Esophagus muscularis mucosa (tissue), 4 donors: ENCODE measurements around the gene SNX13. TPM values are rescaled to one million over a fixed set of nuclear protein-coding genes. Genes with fewer than 3 reads are reported as not detected.

Experiments
- DNase-seq: peaks from one replicate; pipeline ENCODE4 v3.0.0-alpha.2; 2017; ENCODE audit errors: extremely low spot score
- H3K27ac ChIP-seq, 4 donors: fragments of 200-600 bp; sonication (generic); replicated peaks in 1 of 4; 1 replicate in 3 of 4; 2 replicates in 1 of 4; pipeline ENCODE4 v1.5.1; 2016 to 2019; ENCODE audit warnings: mild to moderate bottlenecking in 1 of 4
- H3K27me3 ChIP-seq, 4 donors: fragments of 200-600 bp; sonication (generic); one replicate each; pipeline versions ENCODE4 v1.5.1 to v1.6.0; 2016 to 2019
- H3K36me3 ChIP-seq, 4 donors: fragments of 200-600 bp; sonication (generic); one replicate each; pipeline ENCODE4 v1.5.1; 2016 to 2019
- H3K4me1 ChIP-seq, 4 donors: fragments of 200-600 bp; sonication (generic); one replicate each; pipeline ENCODE4 v1.5.1; 2016 to 2019
- H3K4me3 ChIP-seq, 4 donors: fragments of 200-600 bp; sonication (generic); 1 replicate in 2 of 4; 2 replicates in 2 of 4; pipeline ENCODE4 v1.5.1; 2016 to 2019; ENCODE audit warnings: mild to moderate bottlenecking in 4 of 4, moderate library complexity in 1 of 4
- H3K9me3 ChIP-seq, 4 donors: fragments of 200-600 bp; sonication (generic); 1 replicate in 3 of 4; 2 replicates in 1 of 4; pipeline ENCODE4 v1.5.1; 2016 to 2019
- CTCF ChIP-seq, 3 experiments: fragments of 200-600 bp in 2 of 3; fragments of 450-650 bp in 1 of 3; sonication (generic) in 2 of 3; IDR thresholded peaks; one replicate each; pipeline ENCODE4 v1.5.1; 2017 to 2019; ENCODE audit warnings: antibody characterized with exemption in 3 of 3, mild to moderate bottlenecking in 2 of 3, moderate library complexity in 1 of 3
- EP300 ChIP-seq: sonication (generic); formaldehyde crosslinking; IDR thresholded peaks from one replicate; pipeline ENCODE4 v1.6.1; 2017; ENCODE audit warnings: antibody characterized with exemption
- POLR2A ChIP-seq: fragments of 450-650 bp; IDR thresholded peaks from one replicate; pipeline ENCODE4 v1.6.1; 2017; ENCODE audit warnings: antibody characterized with exemption, moderate library complexity, mild to moderate bottlenecking, low read depth
- POLR2AphosphoS5 ChIP-seq, 2 donors: sonication (generic); formaldehyde crosslinking; IDR thresholded peaks; one replicate each; pipeline ENCODE4 v1.6.1; 2017; ENCODE audit warnings: antibody characterized with exemption in 2 of 2
- WGBS: methylation state at CpG from one replicate; pipeline ENCODE4 v1.1.5; 2018; 5-methylcytosine and 5-hydroxymethylcytosine counted together
- intact Hi-C: fragments of 100-400 bp; cut with DNase I; formaldehyde crosslinking; loops from one replicate; pipeline ENCODE4 v1.15.1; 2023
- total RNA-seq, 4 donors: library from RNA; depleted of rRNA; stranded (reverse); fragments of >200 nt; gene quantifications; one replicate each; pipeline versions ENCODE4 v1.1.0 to v1.2.1, GENCODE V29; 2016

The SNX13 gene
- total RNA-seq, 4 donors from 2014 or later, result 37.9 to 51.8 (median 43.9) TPM

GRCh38 chr7:17936321-17936720, 4.0 kb downstream of the SNX13 start:
- Histone ChIP-seq H3K4me3 (no peak overlapping the region), H3K4me1 (peaks cover 50 to 67% (median 59%) of the 10 kb centered on the region in 4 donors), H3K36me3 (no peaks in the 10 kb centered on the region), H3K9me3 (no peaks in the 10 kb centered on the region), H3K27ac (no peak overlapping the region), H3K27me3 (no peaks in the 10 kb centered on the region)
- no peak for TF ChIP-seq POLR2AphosphoS5 (IDR thresholded peaks at IDR 0.05)
- no peak for TF ChIP-seq POLR2A
- no peak for TF ChIP-seq EP300
- no peak for TF ChIP-seq CTCF (IDR thresholded peaks at IDR 0.05)
- DNase-seq, result no peak
- WGBS, result 70% methylated on average over 1 of the region's 1 CpG
- intact Hi-C loops, result no loop called here

GRCh38 chr7:17934612-17935240, 5.6 kb downstream of the SNX13 start:
- TF ChIP-seq POLR2AphosphoS5 (IDR thresholded peaks at IDR 0.05), result no peak
- no peak for TF ChIP-seq EP300
- no peak for TF ChIP-seq POLR2A
- TF ChIP-seq CTCF (IDR thresholded peaks at IDR 0.05), result no peak
- WGBS, result 72% methylated on average over 2 of the region's 2 CpGs
- no peak for DNase-seq
- Histone ChIP-seq H3K27me3 (no peaks in the 10 kb centered on the region), H3K9me3 (no peaks in the 10 kb centered on the region), H3K4me1 (peaks cover 56 to 78% (median 65%) of the 10 kb centered on the region in 4 donors), H3K36me3 (no peaks in the 10 kb centered on the region), H3K4me3 (no peak overlapping the region), H3K27ac (no peak overlapping the region)
- intact Hi-C loops, result no loop called here

- 65% methylated on average over 2 of the region's 2 CpGs for WGBS
Observed at GRCh38 chr7:17934094-17934493, 6.2 kb downstream of the SNX13 start.

GRCh38 chr7:17932770-17933169, 7.5 kb downstream of the SNX13 start:
- intact Hi-C loops, result no loop called here
- 93% methylated on average over 2 of the region's 2 CpGs for WGBS
- Histone ChIP-seq H3K27ac (no peak overlapping the region), H3K36me3 (no peaks in the 10 kb centered on the region), H3K9me3 (no peaks in the 10 kb centered on the region), H3K4me3 (no peak overlapping the region), H3K27me3 (no peaks in the 10 kb centered on the region), H3K4me1 (peaks cover 53 to 71% (median 61%) of the 10 kb centered on the region in 4 donors)
- TF ChIP-seq POLR2A (no peak), EP300 (no peak), CTCF (IDR thresholded peaks at IDR 0.05) (no peak), POLR2AphosphoS5 (IDR thresholded peaks at IDR 0.05) (no peak)
- no peak for DNase-seq

More at GRCh38 chr7:17934094-17934493, 6.2 kb downstream of the SNX13 start:
- TF ChIP-seq CTCF (IDR thresholded peaks at IDR 0.05) (no peak), EP300 (no peak), POLR2A (no peak), POLR2AphosphoS5 (IDR thresholded peaks at IDR 0.05) (no peak)
- no peak overlapping the region for H3K27ac ChIP-seq
- H3K4me1 ChIP-seq, result peaks cover 57 to 80% (median 70%) of the 10 kb centered on the region in 4 donors
- no peak overlapping the region for H3K4me3 ChIP-seq
- no peaks in the 10 kb centered on the region for H3K36me3 ChIP-seq
- DNase-seq, result no peak
- intact Hi-C loops, result no loop called here
- H3K27me3 ChIP-seq, result no peaks in the 10 kb centered on the region
- H3K9me3 ChIP-seq, result no peaks in the 10 kb centered on the region

- TF ChIP-seq POLR2A (no peak), POLR2AphosphoS5 (IDR thresholded peaks at IDR 0.05) (no peak), CTCF (IDR thresholded peaks at IDR 0.05) (no peak), EP300 (no peak)
- intact Hi-C loops, result no loop called here
- Histone ChIP-seq H3K27ac (no peak overlapping the region), H3K9me3 (no peaks in the 10 kb centered on the region), H3K4me1 (peaks cover 41 to 62% (median 49%) of the 10 kb centered on the region in 4 donors), H3K27me3 (no peaks in the 10 kb centered on the region), H3K36me3 (no peaks in the 10 kb centered on the region), H3K4me3 (no peak overlapping the region)
- 71% methylated on average over 1 of the region's 1 CpG for WGBS
- no peak for DNase-seq
Observed at GRCh38 chr7:17931069-17931468, 9.2 kb downstream of the SNX13 start.
